ENCODE results near the gene CFAP299. TPM values are rescaled to one million over a fixed set of nuclear protein-coding genes. Genes with fewer than 3 reads are reported as not detected.

CFAP299 gene
- total RNA-seq, 2 donors from 2014 or later, result not detected

GRCh38 chr4:80980239-80980638, 644.7 kb downstream of the CFAP299 start:
- Histone ChIP-seq H3K27me3 (ENCODE audit: control insufficient read depth, insufficient read depth, low read length, poor library complexity, severe bottlenecking) (no peaks in the 10 kb centered on the region), H3K27ac (ENCODE audit: low read depth, low read length) (no peak overlapping the region), H3K9ac (ENCODE audit: extremely low read depth, low read length, poor library complexity, severe bottlenecking) (no peak overlapping the region), H3K4me3 (ENCODE audit: low read length) (no peak overlapping the region), H3K9me3 (ENCODE audit: control insufficient read depth, low read length) (no peaks in the 10 kb centered on the region), H3K4me1 (ENCODE audit: control insufficient read depth, insufficient read depth, low read length) (no peaks in the 10 kb centered on the region), H3K36me3 (ENCODE audit: control insufficient read depth, insufficient read depth, low read length) (no peaks in the 10 kb centered on the region)
- Mint-ChIP-seq H3K27ac (no peak overlapping the region), H3K4me3 (no peak overlapping the region), H3K27me3 (ENCODE audit: insufficient read depth) (no peaks in the 10 kb centered on the region), H3K9me3 (no peaks in the 10 kb centered on the region), H3K36me3 (ENCODE audit: low read depth) (no peaks in the 10 kb centered on the region), H3K4me1 (no peaks in the 10 kb centered on the region)
- WGBS, 2 experiments (ENCODE audit: insufficient coverage in 1 of 2, insufficient read length in 1 of 2), result 90 to 93% methylated on average over 3 of the region's 3 CpGs
- no peak for DNase-seq
- TF ChIP-seq CTCF (conservative IDR thresholded peaks at IDR 0.05), result no peak

- Histone ChIP-seq H3K27ac (ENCODE audit: low read depth, low read length) (no peak overlapping the region), H3K27me3 (ENCODE audit: control insufficient read depth, insufficient read depth, low read length, poor library complexity, severe bottlenecking) (no peaks in the 10 kb centered on the region), H3K9me3 (ENCODE audit: control insufficient read depth, low read length) (no peaks in the 10 kb centered on the region), H3K36me3 (ENCODE audit: control insufficient read depth, insufficient read depth, low read length) (no peaks in the 10 kb centered on the region), H3K9ac (ENCODE audit: extremely low read depth, low read length, poor library complexity, severe bottlenecking) (no peak overlapping the region), H3K4me1 (ENCODE audit: control insufficient read depth, insufficient read depth, low read length) (no peaks in the 10 kb centered on the region), H3K4me3 (ENCODE audit: low read length) (no peak overlapping the region)
- no peaks in the 10 kb centered on the region for H3K27me3 Mint-ChIP-seq (ENCODE audit: insufficient read depth)
- H3K4me3 Mint-ChIP-seq, result no peak overlapping the region
- no peaks in the 10 kb centered on the region for H3K4me1 Mint-ChIP-seq
- no peak overlapping the region for H3K27ac Mint-ChIP-seq
- no peaks in the 10 kb centered on the region for H3K36me3 Mint-ChIP-seq (ENCODE audit: low read depth)
- no peaks in the 10 kb centered on the region for H3K9me3 Mint-ChIP-seq
- no peak for TF ChIP-seq CTCF (conservative IDR thresholded peaks at IDR 0.05)
- no peak for DNase-seq
These were observed 650.5 kb downstream of the CFAP299 start for GRCh38 chr4:80986011-80986410.

GRCh38 chr4:80989921-80990544, 654.5 kb downstream of the CFAP299 start:
- Histone ChIP-seq H3K36me3 (ENCODE audit: control insufficient read depth, insufficient read depth, low read length) (no peaks in the 10 kb centered on the region), H3K9me3 (ENCODE audit: control insufficient read depth, low read length) (no peaks in the 10 kb centered on the region), H3K4me1 (ENCODE audit: control insufficient read depth, insufficient read depth, low read length) (no peaks in the 10 kb centered on the region), H3K9ac (ENCODE audit: extremely low read depth, low read length, poor library complexity, severe bottlenecking) (no peak overlapping the region), H3K27ac (ENCODE audit: low read depth, low read length) (no peak overlapping the region), H3K27me3 (ENCODE audit: control insufficient read depth, insufficient read depth, low read length, poor library complexity, severe bottlenecking) (no peaks in the 10 kb centered on the region), H3K4me3 (ENCODE audit: low read length) (no peak overlapping the region)
- Mint-ChIP-seq H3K4me3 (no peak overlapping the region), H3K4me1 (no peaks in the 10 kb centered on the region), H3K9me3 (no peaks in the 10 kb centered on the region), H3K27me3 (ENCODE audit: insufficient read depth) (no peaks in the 10 kb centered on the region), H3K27ac (no peak overlapping the region), H3K36me3 (ENCODE audit: low read depth) (no peaks in the 10 kb centered on the region)
- TF ChIP-seq CTCF (conservative IDR thresholded peaks at IDR 0.05), result peak; percentile 83
- 21 to 27% methylated on average over 2 of the region's 2 CpGs for WGBS, 2 experiments (ENCODE audit: insufficient coverage in 1 of 2, insufficient read length in 1 of 2)
- peak; percentile 53 for DNase-seq

Measured in endodermal cell (in vitro differentiated cells).